Spleen (tissue), 3 donors: ENCODE measurements around the gene RESP18.

ENCODE experiments used
- POLR2A ChIP-seq, 3 donors: fragments of 450-650 bp; IDR thresholded peaks; one replicate each; pipeline ENCODE4 v1.5.1; 2017; ENCODE audit warnings: antibody characterized with exemption in 3 of 3, mild to moderate bottlenecking in 1 of 3
- POLR2AphosphoS5 ChIP-seq, 3 donors: sonication (generic); formaldehyde crosslinking; IDR thresholded peaks; one replicate each; pipeline ENCODE4 v1.5.1; 2017; ENCODE audit warnings: antibody characterized with exemption in 3 of 3

DNA sequence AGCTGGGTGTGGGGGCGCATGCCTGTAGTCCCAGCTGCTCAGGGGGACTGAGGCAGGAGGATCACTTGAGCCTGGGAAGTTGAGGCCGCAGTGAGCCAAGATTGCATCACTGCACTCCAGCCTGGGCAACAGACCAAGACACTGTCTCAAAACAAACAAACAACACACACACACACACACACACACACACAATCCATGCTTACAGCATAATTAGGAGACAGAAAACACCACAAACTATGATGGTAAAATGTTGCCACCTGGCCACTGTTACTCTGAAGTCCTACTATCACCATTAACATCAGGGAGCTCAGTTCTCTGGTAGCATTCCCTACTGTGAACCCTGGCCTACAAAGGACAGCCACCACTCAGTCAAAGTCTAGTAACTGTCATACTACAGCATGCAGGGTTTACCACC is 36.9 kb upstream of the RESP18 start:
- no peak for TF ChIP-seq POLR2AphosphoS5 (IDR thresholded peaks at IDR 0.05)
- TF ChIP-seq POLR2A (IDR thresholded peaks at IDR 0.05), result no peak
